GM04503 (cell line): Measurements from ENCODE around the gene CLTA.
"Not testable (repeated sequence)": the region's sequence is repeated elsewhere in the genome, so short reads cannot be mapped to it uniquely, and the experiment has no call there.

Experiments
- DNase-seq: peaks from one replicate; pipeline ENCODE4 v3.0.0-alpha.2; 2012; ENCODE audit warnings: low read depth

Gene CLTA

GRCh38 chr9:36245906-36246305, 55.2 kb downstream of the CLTA start:
- DNase-seq: no peak

DNA sequence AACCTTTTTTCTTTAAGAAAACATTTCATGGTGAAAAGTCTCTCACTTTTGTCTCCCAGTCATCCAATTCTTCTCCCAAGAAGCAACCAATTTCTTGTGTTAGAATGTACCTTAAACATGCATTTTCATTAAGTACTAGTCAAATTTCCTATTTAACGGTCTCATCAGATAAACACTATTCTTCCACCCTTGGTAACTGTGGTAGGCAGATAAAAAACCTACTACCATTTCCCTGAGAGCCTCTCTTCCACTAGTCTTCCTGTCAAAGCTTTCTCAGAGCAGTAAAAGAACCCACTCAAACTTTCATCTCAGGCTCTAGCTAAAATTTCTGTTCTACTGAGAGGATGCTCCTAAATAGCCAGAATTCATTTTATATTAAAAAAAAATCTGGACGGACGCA, 56.6 kb downstream of the CLTA start:
- DNase-seq: no peak

- DNase-seq: not testable (repeated sequence)
Observed at GRCh38 chr9:36248061-36248460, 57.3 kb downstream of the CLTA start.

- no peak for DNase-seq
Observed at GRCh38 chr9:36249189-36249588, 58.5 kb downstream of the CLTA start.

DNA sequence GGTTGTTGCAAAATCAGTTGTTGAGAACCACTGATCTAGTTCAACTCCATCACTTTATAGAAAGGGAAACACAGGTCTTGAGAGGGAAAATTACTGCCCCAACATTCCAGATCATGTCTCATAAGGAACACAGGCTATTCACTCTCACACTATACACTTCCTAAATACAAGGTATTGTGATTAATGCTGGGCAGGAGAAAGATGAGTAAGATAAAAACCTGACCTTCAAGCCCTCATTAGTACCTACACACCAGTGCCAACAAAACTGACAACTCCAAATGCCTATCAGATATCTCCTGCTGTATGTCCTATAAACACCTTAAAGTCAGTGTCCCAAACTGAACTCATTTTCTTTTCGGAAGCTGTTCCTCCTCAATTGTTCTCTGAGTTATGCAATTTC, 59.4 kb downstream of the CLTA start:
- no peak for DNase-seq

DNA sequence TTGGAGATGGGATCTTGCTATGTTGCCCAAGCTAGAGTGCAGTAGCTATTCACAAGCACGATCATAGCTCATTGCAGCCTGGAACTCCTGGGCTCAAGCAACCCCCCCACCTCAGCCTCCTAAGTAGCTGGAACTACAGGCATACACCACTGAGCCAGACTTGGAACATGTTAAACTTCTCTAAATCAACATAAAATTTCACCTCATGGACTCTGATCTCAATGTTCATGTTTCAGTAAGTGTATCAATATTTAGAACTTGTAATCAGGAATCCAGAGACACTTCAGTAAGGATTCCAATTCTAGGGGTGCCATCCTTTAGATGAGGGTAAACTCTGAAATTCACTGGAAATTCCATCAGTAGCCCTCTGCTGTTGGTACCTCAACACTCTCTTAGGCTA, 60.7 kb downstream of the CLTA start:
- no peak for DNase-seq

- DNase-seq: peak; percentile 85
Observed at GRCh38 chr9:36258208-36258995, 67.7 kb downstream of the CLTA start, which contains the start of gene GNE. Gene GNE, minus strand, starts transcription at chr9:36258448. Its CDS starts 9,093 bp downstream, at chr9:36249355.

DNA sequence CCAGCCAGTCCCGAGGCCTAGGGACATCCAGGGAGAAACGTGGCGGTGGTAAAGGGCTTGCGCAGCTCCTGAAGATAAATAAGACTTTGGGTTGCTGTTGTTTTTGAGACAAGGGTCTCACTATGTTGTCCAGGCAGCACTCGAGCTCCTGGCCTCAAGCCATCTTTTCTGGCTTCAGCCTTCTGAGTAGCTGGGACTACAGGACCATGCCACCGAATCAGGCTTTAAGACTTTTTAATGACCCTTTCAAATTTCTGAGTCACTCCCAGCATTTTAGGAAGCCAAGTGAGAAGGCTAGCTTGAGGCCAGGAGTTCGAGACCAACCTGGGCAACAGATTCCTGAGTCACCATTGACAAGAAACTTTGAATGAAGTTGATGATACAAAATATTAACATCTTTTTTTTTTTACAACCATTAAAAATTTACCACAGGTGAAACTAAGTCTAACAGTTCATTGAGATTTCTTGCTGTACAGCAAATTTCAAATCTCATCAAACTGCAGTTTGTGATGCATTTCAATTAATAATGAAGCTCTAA, 68.3 kb downstream of the CLTA start:
- no peak for DNase-seq
